Activated CD4-positive, alpha-beta T cell treated with anti-CD3 and anti-CD28 coated beads for 1 hour (primary cell): ENCODE data around the gene SLC25A53.
"Not testable (repeated sequence)": the region's sequence is repeated elsewhere in the genome, so short reads cannot be mapped to it uniquely, and the experiment has no call there.

Experiments used
- DNase-seq: peaks from one replicate; pipeline ENCODE4 v3.0.0-alpha.2; 2020

SLC25A53 gene

DNA sequence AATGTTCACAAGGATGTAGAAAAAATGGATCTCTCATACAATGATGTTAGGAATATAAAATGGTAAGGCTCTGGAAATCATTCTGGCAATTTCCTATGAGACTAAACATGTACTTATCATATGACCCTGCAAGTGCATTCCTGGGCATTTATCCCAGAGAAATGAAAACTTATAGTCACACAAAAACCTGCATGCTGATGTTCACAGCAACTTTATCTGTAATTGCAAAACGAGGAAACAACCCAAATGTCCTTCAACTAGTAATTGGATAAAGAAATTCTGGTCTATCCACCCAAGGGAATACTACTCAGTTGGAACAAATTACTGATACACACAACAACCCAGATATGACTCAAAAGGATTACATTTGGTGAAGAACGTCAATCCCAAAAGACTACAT is 30.0 kb downstream of the SLC25A53 start:
- DNase-seq: no peak

DNA sequence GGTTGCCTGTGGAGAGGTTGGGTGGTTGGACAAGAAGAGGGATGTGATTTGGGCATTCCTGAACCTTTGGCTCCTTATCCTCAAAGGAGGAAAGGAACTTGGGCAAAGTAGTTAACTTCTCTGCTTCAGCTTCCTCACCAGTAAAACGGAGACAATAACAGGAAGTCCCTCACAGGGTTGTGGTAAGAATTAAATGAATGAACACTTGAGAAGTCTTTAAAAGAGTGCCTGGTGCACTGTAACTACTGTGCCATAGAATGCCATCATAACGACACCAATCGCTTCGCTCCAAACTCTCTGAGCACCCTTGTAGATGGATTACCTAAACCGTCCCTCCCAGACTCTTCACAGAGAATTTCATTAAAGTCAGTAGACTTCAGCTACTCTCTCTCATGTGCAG is 34.0 kb downstream of the SLC25A53 start:
- no peak for DNase-seq

DNA sequence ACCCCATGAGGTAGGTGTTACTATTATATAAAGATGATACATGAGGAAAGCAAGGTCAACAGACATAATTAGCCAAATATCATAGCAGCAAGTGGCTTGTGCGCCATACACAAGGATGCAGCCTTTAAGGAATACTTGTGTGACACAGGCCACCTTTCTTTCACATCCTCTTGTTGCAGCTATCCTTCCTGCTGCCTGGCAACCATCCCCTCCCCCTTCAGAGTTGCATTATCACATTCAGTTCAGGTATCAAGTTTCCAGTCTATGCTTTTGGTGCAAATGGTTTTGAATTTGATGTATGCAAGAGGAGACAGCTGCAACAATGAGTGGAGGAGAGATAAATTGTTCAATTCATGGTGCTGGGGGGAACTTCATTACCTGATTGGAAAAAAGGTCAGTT is 38.0 kb downstream of the SLC25A53 start:
- DNase-seq: no peak

DNA sequence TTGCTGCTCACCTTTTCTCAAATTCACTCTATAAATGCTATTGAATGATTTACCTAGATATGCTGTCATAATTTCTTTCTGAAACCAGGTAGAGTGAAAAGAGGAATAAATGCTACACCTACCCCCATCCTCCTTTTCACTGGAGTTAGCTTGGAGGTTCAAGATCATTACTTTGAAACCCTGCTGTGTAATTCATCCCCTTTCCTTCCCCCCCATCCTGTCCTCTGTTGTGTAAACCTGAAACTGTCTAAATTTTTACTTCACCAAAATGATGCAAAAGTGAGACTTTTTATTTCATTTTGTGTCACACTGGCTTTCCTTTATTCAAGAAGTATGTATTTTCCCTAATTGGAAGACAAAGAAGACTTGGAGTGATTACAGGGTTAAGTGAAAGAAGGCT is 39.0 kb downstream of the SLC25A53 start:
- DNase-seq: no peak

DNA sequence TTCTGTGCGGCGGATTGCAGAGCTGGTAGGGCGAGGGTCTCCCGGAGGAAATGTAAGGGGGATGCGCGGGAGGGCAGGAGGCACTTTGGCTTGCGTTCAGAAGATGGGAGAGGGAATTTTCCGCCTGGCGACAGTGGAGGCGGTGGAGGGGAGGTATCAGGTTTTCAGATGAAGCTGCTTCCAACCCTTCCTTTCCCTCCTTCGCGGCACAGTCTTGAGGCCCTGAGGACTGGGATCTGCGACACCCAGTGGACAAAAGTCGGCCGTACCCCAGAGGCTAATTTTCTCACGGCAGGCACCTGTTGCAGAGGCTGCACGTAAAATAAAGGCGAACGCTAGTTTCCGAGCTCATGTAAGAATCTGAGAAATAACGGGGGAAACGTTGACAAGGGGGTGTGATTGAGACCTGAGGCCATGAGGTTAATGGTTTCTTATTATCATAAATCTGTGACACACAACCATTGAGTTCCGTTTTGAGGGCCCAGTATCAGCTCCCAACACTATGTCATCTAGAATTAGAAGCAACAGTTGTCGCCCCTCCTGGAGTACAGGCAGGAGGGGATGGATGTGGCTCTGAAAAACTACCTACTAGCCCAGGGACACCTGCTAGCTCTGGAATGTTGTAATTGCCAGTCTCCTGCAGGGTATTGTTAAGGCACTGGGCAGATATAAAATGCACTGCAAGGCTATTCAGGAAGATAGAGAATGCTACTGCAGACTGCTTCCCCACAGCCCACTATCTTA is 43.4 kb downstream of the SLC25A53 start:
- DNase-seq: peak; percentile 21

DNA sequence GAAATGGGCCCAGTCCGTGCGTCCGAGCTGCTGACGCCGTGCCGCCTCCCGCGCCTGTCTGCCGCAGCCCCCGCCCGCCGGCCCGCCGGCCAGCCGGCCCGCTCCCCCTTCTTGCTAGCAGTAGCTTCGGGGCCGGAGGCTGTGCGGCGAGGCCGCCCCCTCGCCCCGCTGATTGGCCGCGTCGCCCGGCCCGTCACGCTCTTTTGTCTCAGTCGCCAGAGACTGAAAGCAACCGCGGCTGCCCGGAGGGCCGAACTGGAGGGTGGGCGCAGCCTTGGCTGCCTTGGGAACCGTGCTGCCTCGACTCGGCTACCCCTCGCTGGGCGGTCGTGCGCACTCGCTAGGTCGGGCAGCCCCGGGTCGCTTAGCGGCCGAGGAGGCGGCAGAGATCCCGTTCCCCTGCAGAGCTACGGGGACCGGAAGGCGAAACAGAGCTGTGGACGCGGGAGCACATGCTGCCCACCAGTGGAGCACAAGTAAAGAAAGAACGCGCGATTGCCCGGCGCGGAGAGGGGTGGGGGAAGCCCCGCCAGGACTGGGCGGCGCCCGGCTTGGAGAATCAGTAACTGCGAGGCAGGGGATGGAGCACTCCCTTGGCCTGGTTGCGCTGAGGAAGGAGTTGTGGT is 44.4 kb downstream of the SLC25A53 start, which contains the start of gene ZCCHC18:
ZCCHC18 (plus strand) TSS at position 198 of the 626 bp plus-strand sequence. CDS start 1,589 bp downstream, outside the sequence.
- DNase-seq: no peak

DNA sequence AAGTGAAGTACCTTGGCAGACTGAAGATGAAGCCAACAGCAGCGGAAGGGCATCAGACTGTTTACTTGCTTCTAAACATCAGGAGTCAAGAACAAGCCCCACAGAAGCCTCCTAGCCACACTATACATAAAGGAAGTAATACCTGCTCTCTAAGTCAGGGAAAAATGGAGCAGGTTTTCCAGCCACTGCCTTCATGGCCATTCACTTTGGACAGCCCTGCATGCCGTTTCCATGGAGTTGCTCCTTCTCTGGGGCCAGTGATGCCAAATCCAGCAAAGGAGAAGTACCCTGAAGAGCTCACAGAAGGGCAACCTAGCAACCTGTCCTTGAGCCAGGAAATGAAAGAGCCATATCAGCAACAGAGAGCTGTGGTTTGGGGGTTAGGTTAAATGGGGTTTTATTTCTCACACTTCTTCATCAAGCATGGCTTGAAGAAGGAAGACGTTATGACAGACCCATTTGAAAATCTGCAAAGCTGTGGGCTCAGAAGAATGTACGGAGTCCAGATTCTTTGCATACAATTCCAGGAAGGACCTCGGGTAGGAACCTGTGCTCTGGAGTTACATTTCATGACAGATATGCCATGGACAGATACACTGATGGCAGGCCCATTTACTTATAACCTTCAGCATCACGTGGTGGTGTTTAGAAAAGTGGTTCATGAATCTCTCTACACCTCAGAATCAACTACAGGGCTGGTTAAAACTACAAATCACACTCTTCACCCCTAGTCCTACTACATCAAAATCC is 46.1 kb downstream of the SLC25A53 start:
- not testable (repeated sequence) for DNase-seq

DNA sequence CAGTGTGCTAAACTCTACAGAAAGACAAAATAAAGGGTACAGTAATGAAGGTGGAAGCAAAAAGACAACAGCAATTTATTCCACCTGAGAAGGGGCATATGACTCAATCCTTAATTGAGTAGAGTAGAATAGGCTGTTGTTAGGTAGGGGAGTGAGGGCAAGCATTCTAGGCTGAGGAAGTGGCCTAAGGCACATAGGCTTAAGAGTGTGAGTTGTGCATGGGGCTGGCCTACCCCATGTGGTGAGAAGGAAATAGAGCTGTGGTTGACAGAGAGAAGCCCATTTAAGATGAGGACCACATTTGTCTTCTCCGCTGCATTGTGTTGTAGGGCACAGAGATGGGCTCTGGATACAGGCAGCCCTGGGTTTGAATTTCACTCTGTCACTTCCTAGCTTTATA is 47.9 kb downstream of the SLC25A53 start:
- DNase-seq: no peak

DNA sequence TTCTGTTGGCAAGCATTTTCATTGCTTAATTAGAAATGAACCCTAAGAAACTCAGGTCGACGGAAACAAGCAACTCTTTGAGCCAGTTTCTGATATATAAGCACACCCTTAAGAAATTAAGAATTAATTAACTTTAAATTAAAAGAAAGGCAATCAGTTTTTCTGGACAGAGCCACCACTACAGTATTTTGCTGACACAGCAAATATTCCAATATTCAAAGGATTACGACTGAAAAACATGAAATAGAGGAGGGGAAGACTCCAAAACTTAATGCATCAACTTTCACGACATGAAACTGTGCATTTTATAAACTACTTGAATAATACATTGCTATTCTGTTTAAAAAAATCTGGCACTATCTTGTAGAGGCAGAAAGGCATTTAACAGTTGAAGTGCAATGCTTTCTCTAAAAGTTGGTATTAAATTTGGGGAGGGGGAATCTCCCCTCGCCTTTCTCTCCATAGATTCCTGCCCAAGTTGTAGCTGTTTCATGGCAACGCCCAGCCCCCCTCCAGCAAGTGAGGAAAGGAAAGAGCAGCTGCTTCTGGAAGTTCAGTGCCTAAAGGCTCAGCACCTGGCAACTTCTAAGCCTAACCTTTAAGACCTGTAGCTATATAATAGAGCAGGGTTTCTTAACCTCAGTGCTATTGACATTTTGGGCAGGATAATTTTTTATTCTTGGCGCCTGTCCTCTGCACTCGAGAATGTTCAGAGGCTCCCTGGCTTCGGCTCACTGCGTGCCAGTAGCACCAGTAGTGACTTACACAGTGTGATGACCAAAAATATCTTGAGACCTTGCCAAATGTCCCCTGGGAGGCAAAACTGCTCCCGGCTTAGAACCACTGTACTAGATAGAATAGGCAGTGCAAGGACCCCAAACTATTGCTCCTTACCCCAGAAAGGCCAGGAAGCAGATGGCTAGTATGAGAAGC is 51.2 kb downstream of the SLC25A53 start:
- no peak for DNase-seq

DNA sequence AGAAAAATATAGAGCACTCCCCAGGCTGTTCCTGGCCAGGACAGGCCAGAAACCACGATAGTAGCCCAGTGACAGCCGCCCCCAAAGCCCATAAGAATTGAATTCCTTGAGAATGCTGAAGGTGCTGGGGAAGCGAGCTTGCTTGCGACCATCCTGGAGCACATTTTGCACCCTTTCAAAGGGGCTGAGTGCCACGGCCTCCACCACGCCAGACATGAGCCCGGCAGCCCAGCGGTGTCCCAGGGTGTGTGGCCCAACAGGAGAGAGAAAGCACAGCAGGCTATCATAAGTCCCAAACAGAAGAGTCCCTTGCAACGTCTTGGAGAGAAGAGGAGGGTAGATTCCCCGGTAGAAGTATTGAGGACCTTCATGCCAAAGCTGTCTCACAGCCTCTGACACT is 52.1 kb downstream of the SLC25A53 start:
- no peak for DNase-seq

DNA sequence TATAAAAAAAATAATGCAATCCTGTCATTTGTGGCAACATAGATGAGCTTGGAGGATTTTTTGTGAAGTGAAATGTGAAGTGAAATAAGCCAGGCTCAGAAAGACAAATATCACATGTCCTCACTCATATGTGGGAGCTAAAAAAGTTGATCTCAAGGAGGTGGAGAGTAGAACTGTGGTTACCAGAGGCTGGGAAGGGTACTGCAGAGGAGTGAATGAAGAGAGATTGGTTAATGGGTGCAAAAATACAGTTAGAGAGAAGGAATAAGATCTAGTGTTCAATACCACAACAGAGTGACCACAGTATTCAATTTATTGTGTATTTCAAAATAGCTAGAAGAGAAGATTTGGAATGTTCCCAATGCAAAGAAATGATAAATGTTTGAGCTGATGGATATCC is 57.9 kb downstream of the SLC25A53 start:
- DNase-seq: no peak

DNA sequence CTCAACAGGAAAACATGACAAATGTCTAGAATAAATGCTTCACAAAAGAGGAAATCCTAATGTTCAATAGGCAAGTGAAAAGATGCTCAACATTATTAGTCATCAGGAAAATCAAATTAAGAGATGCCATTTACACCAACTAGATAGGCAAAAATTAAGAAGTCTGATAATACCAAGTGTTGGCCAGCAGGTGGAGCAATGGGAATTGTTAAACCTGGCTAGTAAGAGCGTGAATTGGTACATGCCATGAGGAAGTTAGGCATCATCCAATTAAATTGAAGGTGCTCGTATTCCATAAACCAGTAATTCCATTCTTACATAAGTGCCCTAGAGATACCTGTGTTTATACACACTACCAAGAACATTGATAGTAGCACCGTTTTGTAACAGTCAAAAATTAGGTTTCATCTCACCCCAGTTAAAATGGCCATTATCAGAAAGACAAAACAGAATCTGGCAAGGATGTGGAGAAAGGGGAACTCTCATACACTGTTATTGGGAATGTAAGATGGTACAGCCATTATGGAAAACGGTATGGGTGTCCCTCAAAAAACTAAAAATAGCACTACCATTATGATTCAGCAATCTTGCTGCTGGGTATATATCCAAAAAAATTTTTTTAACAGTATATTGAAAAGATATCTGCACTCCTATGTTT is 58.5 kb downstream of the SLC25A53 start:
- DNase-seq: peak; percentile 15

DNA sequence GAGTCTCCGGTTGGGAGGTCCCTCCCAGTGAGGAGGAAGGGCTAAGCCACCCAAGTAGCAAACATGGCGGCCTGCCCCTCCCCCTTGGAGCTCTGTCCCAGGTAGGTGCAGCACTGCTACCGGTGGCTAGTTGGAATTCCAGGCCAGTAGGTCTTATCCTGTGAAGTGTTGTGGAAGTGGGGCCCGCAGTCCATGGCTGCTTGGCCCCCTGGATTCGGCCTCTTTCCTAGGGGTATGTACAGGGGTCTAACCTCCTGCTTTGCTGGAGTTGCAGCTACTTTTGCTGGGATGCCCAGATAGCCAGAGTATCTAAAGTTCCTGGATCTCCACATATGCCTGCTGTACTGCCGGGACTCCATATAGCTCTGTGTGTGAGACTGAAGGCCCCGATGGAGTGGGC is 70.9 kb downstream of the SLC25A53 start:
- DNase-seq: no peak

DNA sequence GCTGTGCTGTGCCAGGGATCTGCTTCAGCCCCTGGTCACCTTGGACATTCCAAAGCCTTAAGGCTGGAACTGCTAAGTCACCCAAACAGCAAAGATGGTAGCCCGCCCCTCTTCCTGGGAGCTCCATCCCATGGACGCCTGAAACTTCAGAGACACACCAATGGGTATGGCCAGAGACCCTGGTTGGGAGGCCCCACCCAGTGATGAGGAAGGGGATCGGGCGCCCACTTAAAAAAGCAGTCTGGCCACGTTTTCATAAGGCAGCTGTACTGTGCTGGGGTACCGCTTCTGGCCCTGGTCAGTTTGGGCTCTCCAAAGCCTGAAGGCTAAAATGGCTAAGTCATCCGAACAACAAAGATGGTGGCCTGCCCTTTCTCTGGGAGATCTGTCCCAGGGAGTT is 71.3 kb downstream of the SLC25A53 start:
- DNase-seq: no peak

DNA sequence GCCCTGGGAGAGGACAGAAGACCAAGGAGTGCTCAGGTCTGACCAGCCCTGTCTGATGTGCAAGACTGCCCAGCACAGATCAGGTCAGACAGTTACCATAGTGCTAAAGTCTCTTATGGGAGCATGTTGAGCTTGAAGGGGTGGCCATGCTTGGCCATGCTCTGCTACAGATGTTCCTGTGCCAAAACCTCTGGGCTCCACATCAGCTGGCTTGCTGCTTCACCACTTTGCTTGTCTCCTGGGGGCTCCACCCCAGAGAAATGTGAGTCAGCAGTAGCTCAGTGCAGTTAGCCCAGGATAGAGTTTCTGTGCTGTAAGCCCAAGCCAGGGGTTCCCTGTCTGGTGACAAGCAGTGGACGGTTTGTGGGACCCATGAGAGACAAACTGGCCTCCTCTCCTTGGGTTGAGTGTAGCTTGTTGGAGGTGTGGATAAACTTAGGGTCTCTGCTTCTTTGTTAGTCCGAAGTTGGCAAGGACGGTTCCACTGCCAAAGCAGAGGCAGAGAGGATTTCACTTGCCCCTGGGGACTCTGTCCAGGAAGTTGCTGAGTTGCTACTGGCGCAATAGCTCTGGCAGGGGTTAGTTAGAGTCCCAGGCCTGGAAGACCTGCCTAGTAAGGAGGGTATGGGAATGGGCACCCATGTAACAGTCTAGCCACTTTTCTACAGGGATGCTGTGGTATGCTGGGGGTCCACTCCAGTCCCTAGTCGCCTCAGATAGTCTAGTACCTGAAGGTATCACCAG is 72.1 kb downstream of the SLC25A53 start:
- no peak for DNase-seq

DNA sequence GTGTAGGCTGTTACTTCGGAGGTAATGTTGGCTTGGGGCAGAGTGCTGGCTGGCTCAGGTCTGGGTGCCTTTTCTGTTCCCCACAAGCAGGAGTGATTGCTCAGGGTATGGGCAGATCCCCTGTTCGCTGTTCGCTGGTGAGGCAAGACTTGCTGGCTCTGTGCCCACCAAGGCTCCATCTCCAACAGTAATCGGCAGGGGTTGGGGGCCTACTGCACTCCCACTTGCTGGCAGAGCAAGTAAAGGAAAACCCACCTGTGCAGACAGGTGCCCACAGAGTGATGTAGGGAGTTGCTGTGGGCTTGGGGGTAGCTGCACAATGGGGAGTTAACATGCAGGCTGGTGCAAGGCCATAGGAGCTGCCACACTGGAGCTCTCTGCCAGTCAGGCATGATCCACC is 72.7 kb downstream of the SLC25A53 start:
- DNase-seq: no peak

DNA sequence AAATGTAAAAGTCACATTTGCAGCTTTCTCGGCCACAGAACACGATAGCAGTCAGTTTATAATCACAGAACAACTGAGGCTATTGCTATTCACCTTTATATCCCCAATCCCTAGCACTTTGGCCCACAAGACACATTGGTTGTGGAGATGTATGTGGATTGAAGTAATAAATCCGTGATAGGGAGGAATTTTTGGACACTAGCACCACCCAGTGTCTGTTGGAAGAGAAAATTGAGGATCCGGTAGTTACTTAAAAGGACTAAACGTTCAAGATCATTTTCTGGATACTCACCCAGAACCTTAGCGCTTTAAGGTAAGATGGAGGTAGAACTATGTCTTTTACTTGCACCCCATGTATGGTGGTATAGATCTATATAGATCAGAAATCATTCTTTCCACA is 79.0 kb downstream of the SLC25A53 start:
- not testable (repeated sequence) for DNase-seq

DNA sequence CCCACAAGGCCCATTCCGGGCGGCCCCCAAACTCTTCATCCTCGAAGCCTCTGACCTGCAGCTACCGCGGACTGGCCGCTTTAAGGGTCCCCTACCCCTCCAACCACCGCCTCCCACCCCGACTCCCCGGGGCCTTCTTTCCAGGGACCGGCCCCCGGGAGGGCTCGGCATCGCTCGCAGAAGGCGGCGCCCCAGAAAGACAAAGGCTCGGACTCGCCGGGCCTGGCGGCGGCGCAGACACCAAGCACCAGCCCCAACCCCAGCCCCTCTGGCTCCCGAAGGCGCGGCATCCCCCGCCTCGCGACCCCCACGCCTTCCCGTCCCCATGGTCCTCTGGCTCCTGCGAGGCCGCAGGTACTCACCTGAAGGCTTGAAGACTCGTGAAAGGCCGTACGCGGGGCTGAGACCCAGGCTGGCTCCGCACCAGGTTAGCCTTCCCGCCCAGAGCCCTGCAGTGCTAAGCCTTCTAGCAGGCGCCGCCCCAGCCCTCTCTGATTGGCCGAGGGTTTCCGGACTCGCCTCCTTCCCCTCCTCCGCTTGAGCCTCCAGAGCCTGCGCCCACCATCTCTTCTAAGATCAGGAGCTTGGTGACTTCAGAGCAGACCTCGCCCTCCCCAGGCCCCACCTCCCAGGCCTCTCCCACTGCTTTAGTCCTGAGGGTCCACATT is 80.9 kb downstream of the SLC25A53 start, which contains the start of gene TMSB15C:
TMSB15C (minus strand) TSS at position 459 of the 668 bp plus-strand sequence.
- not testable (repeated sequence) for DNase-seq

DNA sequence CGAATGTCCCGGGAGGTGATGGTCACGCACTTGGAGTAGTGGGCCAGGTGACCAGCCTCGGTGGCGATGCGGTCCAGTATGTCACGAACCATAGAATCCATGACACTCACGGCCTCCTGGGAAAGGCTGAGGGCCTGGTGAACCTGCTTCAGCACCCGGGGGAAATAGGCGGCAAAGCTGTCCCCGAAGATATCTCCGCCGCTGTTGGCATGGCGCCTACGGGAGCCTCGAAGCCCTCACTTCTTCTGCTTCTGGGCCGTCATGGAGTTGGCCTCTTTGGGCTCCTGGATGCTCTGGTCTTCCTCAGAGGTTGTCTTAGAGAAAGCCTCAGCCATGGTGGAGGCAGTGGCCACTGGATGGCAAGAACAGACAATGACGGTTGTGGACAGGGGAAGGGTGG is 94.2 kb downstream of the SLC25A53 start:
- not testable (repeated sequence) for DNase-seq

DNA sequence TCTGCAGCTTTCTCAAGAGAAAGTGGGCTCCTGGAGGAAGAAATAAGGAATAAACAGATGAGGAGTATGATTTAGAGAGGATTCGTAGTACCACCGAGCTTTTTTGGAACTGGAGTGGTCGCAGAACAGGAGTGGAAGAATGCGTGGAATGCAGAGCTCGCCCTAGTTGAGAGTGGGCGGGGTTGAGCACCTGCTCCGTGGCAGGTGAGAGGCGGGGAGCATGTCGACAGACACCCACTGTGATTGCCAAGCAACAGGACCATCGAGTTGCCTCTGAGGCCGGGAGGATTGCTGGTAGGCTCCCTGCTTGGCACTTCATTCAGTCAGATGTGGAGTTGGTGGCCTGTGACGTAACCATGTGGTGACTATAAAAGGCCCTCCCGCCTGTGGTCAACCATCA is 101.9 kb downstream of the SLC25A53 start:
- DNase-seq: not testable (repeated sequence)
